Epidermal melanocyte (primary cell): ENCODE measurements around the gene QPRT.
"Not testable (repeated sequence)": the region's sequence is repeated elsewhere in the genome, so short reads cannot be mapped to it uniquely, and the experiment has no call there.

Experiments
- DNase-seq: peaks from one replicate; pipeline ENCODE4 v3.0.0; 2011; ENCODE audit warnings: low spot score; ENCODE audit not compliant: insufficient read length

QPRT gene

GRCh38 chr16:29662729-29663015, 16.3 kb upstream of the QPRT start:
- DNase-seq = no peak

DNA sequence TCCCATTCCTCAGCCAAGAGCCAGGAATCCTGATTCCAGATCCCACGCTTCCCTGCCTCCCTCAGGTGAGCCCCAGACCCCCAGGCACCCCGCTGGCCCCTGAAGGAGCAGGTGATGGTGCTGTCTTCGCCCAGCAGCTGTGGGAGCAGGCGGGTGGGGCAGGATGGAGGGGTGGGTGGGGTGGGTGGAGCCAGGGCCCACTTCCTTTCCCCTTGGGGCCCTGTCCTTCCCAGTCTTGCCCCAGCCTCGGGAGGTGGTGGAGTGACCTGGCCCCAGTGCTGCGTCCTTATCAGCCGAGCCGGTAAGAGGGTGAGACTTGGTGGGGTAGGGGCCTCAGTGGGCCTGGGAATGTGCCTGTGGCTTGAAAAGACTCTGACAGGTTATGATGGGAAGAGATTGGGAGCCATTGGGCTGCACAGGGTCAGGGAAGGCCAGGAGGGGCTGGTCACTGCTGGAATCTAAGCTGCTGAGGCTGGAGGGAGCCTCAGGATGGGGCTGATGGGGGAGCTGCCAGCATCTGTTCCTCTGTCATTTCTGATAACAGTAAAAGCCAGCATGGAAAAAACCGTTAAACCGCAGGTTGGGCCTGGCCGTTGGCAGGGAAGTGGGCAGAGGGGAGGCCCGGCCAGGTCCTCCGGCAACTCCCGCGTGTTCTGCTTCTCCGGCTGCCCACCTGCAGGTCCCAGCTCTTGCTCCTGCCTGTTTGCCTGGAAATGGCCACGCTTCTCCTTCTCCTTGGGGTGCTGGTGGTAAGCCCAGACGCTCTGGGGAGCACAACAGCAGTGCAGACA, 15.8 kb upstream of the QPRT start, which contains the start of gene SPN:
Gene SPN (plus strand): TSS at position 232 of the 791 bp plus-strand sequence. CDS start 482 bp downstream, at position 714.
- no peak for DNase-seq

- no peak for DNase-seq
These were observed 15.2 kb upstream of the QPRT start for GRCh38 chr16:29663807-29664090.

DNA sequence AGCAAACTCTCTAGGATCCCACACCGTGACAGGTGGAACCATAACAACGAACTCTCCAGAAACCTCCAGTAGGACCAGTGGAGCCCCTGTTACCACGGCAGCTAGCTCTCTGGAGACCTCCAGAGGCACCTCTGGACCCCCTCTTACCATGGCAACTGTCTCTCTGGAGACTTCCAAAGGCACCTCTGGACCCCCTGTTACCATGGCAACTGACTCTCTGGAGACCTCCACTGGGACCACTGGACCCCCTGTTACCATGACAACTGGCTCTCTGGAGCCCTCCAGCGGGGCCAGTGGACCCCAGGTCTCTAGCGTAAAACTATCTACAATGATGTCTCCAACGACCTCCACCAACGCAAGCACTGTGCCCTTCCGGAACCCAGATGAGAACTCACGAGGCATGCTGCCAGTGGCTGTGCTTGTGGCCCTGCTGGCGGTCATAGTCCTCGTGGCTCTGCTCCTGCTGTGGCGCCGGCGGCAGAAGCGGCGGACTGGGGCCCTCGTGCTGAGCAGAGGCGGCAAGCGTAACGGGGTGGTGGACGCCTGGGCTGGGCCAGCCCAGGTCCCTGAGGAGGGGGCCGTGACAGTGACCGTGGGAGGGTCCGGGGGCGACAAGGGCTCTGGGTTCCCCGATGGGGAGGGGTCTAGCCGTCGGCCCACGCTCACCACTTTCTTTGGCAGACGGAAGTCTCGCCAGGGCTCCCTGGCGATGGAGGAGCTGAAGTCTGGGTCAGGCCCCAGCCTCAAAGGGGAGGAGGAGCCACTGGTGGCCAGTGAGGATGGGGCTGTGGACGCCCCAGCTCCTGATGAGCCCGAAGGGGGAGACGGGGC, 14.7 kb upstream of the QPRT start:
- no peak for DNase-seq

DNA sequence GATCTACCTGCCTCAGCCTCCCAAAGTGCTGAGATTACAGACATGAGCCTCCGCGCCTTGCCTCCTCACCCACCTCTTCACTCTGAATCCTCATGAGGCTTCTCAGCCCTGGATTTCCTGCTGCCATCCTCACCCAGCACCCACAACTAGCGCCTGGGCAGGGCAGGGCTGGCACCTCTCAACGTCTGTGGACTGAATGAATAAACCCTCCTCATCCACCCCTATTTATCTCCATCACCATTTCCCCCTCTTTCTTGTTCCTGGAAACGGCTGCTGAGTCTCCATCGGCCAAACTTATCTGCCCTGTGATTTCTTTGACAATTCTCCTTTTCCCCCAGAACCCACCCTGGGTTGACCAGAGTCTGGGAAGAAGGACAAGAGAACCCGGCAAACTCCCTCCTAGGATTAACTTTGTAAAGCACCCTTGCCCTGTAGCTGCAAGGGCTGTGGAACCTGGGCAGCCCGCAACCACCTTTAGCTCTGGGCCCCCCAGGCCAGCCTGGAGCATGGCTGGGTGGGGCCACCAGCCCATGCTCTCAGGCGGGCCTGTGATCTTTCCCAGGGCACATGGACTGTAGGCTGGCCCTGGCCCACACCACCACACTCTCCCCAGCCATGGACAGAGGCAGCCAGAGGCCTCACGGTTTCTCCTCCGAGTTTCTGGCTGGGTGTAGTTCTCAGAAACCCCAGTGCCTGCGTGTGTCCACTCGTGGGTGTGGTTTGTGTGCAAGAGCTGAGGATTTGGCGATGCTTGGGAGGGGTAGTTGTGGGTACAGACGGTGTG, 13.5 kb upstream of the QPRT start:
- DNase-seq = no peak

DNA sequence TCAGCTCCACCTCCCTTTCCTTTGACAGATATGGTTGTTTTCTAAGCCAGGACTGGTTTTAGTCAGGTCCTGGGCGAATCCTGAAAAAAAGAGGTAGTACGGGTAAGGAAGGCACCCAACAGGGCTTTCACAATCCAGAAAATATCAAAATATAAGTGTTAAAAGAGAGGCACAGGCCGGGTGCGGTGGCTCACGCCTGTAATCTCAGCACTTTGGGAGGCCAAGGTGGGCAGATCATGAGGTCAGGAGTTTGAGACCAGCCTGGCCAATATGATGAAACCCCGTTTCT, 11.7 kb upstream of the QPRT start:
- not testable (repeated sequence) for DNase-seq

GRCh38 chr16:29667755-29668154, 11.2 kb upstream of the QPRT start:
- no peak for DNase-seq

- DNase-seq = no peak
These were observed 10.7 kb upstream of the QPRT start for GRCh38 chr16:29668267-29668666.

- DNase-seq = no peak
These were observed 5.5 kb upstream of the QPRT start for GRCh38 chr16:29673501-29673900.

- DNase-seq = no peak
These were observed 4.8 kb upstream of the QPRT start for GRCh38 chr16:29674188-29674587.

GRCh38 chr16:29675811-29676643, 3.0 kb upstream of the QPRT start:
- no peak for DNase-seq

- DNase-seq = no peak
These were observed 1.8 kb upstream of the QPRT start for GRCh38 chr16:29676989-29677785.

DNA sequence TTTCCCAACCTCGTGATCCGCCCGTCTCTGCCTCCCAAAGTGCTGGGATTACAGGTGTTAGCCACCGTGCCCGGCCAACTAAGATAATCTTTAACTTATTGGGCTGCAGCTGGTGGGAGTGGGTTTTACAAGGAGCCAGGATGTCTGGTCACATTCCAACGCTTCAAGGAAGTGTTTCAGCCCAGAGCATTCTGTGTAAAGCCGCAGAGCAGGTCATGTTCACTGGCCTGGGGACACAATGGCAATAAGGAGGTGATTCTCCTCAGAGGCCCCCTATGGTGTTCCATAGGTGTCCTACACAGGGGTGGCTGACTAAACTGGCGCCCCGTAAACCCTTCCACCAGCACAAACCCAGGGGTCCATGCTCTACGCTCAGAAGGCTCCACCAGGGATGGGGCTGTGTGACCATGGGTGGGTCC, 1.2 kb downstream of the QPRT start:
- no peak for DNase-seq

DNA sequence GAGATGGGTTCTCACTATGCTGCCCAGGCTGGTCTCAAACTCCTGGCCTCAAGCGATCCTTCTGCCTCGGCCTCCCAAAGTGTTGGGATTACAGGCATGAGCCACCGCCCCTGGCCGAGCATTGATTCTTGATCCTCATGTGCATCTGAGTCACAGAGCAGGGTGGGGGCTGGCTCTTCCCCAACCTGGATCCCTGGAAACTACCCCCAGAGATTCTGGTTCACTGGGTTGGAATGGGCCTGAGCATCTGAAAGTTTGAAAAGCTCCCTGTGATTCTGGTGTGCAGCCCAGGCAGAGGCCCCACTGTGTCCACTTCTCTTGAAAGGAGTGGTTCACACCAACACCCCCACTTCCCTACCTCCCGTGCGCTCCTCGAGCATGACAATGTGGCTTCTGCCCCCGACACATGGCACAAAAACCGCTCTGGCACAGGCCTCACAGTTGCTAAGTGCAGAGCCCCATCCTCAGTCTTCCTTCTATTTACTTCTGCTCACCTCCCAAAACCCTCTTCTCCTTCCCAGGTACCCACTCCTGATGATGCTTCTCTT, 4.6 kb downstream of the QPRT start:
- DNase-seq = no peak

GRCh38 chr16:29684679-29685078, 5.7 kb downstream of the QPRT start:
- no peak for DNase-seq

GRCh38 chr16:29686740-29687332, 7.9 kb downstream of the QPRT start:
- no peak for DNase-seq

- DNase-seq = no peak
These were observed 8.8 kb downstream of the QPRT start for GRCh38 chr16:29687755-29688154.

DNA sequence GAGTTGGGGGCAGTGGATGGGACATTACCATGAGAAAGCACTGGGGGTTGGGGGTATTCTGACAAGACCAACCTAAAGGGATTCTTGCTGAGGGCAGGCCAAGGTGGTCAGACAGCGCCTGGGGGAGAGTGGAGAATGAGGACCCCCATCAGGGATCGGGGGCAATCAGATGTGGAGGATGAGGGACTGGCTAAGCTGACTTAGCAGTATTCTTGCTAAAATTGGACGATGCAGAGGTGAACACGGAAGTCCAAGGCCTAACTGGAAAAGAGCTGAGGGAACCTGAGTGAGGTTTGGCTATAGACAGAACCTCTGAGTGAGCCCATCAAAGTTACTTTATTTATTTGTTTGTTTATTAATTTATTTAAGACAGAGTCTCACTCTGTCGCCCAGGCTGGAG, 9.2 kb downstream of the QPRT start:
- no peak for DNase-seq

DNA sequence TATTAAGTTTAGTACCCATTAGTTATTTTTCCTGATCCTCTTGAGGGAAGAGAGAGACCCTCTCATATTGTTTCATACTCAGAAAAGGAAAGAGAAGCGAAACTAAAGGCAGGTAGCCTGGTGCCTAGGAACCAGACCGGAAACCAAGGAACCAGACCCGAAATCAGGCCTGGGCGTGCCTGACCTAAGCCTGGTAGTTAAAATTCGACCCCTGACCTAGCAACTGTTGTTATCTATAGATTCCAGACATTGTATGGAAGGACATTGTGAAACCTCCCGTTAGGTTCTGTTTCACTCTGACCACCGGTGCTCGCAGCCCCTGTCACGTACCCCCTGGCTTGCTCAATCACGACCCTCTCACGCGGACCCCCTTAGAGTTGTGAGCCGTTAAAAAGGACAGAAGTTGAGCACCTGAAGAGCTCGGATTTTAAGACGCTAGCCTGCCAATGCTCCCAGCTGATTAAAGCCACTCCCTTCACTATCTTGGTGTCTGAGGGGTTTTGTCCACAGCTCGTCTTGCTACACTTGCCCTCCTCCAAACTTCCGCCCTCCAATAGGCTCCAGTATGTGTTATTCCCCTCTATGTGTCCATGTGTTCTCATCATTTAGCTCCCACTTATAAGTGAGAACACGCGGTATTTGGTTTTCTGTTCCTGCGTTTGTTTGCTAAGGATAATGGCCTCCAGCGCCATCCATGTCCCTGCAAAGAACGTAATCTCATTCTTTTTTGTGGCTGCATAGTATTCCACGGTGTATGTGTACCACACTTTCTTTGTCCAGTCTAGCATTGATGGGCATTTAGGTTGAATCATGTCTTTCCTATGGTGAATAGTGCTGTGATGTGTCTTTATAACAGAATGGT, 10.7 kb downstream of the QPRT start:
- DNase-seq = not testable (repeated sequence)
